ENCODE measurements around the gene LRCH1. TPM values are rescaled to one million over a fixed set of nuclear protein-coding genes. Genes with fewer than 3 reads are reported as not detected.

LRCH1 gene
- total and polyA plus RNA-seq, 2 of the 13 experiments (the other 11 are each of a cell fraction or from before 2014, with no cell fraction given) = 4.1 to 12.6 TPM

DNA sequence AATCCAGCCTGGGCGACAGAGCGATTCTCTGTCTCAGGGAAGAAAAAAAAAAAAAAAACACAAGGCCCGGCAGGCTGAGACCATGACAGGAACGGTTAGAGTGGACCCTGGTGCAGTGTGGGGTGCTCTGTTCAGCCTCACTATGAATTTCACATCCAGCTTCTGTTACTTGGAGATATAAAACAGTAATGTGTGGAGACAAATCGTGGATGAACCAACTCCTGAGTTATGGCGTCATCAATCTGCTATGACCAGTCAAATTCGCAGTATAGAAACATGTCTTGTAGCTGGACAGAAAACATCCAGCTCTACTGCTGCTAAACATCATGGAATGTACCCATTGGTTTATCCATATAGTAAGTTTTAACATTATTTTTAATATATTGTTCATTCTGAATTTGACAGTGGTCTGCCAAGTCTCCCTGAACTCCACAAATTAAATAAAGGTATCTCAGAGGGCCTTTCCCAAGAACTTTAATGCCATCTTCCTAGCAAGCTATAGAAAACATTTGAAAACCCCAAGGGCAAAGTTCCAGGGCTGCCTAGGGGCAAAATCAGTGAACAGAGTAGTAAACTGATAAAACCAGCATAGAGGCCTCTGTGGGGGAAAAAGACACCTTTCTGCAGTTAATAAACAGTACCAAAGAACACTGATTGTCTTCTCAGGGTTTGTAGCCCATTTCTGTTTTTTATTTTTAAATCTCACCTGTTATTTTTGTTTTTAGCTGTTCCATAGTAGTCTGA lies 75.8 kb downstream of the LRCH1 start:
- Histone ChIP-seq H3K9me3 (ENCODE audit: low read length) (no peaks in the 10 kb centered on the region), H3K9ac (ENCODE audit: insufficient read depth, low read depth, low read length) (no peak overlapping the region), H4K20me1 (ENCODE audit: insufficient read depth, low read length) (no peaks in the 10 kb centered on the region), H3K4me2 (ENCODE audit: low read depth, low read length) (no peak overlapping the region), H3K36me3 (replicated peaks in 1 of 2; ENCODE audit: control insufficient read depth in 1 of 2, insufficient read depth in 2 of 2, low read length in 2 of 2) (no peaks in the 10 kb centered on the region; a peak in 1 of 5 replicates), H3K79me2 (ENCODE audit: insufficient read depth, low read length) (peaks cover 56% of the 10 kb centered on the region), H2AFZ (ENCODE audit: low read length) (no peak overlapping the region), H3K4me1 (ENCODE audit: insufficient read depth, low read length) (peaks cover 32% of the 10 kb centered on the region), H3K4me3 (replicated peaks in 1 of 3; ENCODE audit: insufficient read depth in 1 of 3, low read depth in 2 of 3, low read length in 3 of 3) (no peak overlapping the region), H3K27me3 (ENCODE audit: control insufficient read depth in 1 of 2, insufficient read depth in 2 of 2, low read length in 2 of 2) (no peaks in the 10 kb centered on the region), H3K27ac (ENCODE audit: extremely low read length, insufficient read depth, low read length) (no peak overlapping the region)
- CTCF ChIA-PET (ENCODE audit: low intra/inter-chr PET ratio, low total read pairs) = no interaction called here
- TF ChIP-seq, protein P1, sequence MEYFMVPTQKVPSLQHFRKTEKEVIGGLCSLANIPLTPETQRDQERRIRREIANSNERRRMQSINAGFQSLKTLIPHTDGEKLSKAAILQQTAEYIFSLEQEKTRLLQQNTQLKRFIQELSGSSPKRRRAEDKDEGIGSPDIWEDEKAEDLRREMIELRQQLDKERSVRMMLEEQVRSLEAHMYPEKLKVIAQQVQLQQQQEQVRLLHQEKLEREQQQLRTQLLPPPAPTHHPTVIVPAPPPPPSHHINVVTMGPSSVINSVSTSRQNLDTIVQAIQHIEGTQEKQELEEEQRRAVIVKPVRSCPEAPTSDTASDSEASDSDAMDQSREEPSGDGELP (IDR thresholded peaks at IDR 0.05; ENCODE audit: borderline replicate concordance, low read depth) = no peak
- no peak for TF ChIP-seq CEBPB (IDR thresholded peaks at IDR 0.05; ENCODE audit: borderline replicate concordance, low read depth, low read length)
- TF ChIP-seq ZSCAN29 (CRISPR knock-in tag; conservative IDR thresholded peaks at IDR 0.05) = no peak
- TF ChIP-seq ZNF501 (CRISPR knock-in tag; IDR thresholded peaks at IDR 0.05) = no peak
- TF ChIP-seq, protein P2, sequence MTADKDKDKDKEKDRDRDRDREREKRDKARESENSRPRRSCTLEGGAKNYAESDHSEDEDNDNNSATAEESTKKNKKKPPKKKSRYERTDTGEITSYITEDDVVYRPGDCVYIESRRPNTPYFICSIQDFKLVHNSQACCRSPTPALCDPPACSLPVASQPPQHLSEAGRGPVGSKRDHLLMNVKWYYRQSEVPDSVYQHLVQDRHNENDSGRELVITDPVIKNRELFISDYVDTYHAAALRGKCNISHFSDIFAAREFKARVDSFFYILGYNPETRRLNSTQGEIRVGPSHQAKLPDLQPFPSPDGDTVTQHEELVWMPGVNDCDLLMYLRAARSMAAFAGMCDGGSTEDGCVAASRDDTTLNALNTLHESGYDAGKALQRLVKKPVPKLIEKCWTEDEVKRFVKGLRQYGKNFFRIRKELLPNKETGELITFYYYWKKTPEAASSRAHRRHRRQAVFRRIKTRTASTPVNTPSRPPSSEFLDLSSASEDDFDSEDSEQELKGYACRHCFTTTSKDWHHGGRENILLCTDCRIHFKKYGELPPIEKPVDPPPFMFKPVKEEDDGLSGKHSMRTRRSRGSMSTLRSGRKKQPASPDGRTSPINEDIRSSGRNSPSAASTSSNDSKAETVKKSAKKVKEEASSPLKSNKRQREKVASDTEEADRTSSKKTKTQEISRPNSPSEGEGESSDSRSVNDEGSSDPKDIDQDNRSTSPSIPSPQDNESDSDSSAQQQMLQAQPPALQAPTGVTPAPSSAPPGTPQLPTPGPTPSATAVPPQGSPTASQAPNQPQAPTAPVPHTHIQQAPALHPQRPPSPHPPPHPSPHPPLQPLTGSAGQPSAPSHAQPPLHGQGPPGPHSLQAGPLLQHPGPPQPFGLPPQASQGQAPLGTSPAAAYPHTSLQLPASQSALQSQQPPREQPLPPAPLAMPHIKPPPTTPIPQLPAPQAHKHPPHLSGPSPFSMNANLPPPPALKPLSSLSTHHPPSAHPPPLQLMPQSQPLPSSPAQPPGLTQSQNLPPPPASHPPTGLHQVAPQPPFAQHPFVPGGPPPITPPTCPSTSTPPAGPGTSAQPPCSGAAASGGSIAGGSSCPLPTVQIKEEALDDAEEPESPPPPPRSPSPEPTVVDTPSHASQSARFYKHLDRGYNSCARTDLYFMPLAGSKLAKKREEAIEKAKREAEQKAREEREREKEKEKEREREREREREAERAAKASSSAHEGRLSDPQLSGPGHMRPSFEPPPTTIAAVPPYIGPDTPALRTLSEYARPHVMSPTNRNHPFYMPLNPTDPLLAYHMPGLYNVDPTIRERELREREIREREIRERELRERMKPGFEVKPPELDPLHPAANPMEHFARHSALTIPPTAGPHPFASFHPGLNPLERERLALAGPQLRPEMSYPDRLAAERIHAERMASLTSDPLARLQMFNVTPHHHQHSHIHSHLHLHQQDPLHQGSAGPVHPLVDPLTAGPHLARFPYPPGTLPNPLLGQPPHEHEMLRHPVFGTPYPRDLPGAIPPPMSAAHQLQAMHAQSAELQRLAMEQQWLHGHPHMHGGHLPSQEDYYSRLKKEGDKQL (CRISPR knock-in tag; IDR thresholded peaks at IDR 0.05; ENCODE audit: low read depth) = no peak
- TF ChIP-seq JUN (CRISPR knock-in tag; IDR thresholded peaks at IDR 0.05) = no peak
- FAIRE-seq (no peak), DNase-seq (ENCODE audit: low spot score) (no peak), ATAC-seq (no peak)
- in situ Hi-C loops (cut with HindIII; ENCODE audit: extremely low pct_ligation_motif_present, low pct_unique_long_range_greater_than_20kb) = no loop called here
- intact Hi-C loops (cut with micrococcal nuclease; ENCODE audit: unreplicated experiment) = no loop called here
- no TSS peak for BruUV-seq (replicated peaks)
- WGBS (ENCODE audit: low lambda C conversion rate) = 98% methylated on average over 7 of the region's 7 CpGs
- POLR2A ChIA-PET = no interaction called here

Data from HepG2 (cell line).